ENCODE measurements around the gene HIF3A.

GRCh38 chr19:46319613-46320012 is 22.8 kb downstream of the HIF3A start:
- TF ChIP-seq, protein P1, sequence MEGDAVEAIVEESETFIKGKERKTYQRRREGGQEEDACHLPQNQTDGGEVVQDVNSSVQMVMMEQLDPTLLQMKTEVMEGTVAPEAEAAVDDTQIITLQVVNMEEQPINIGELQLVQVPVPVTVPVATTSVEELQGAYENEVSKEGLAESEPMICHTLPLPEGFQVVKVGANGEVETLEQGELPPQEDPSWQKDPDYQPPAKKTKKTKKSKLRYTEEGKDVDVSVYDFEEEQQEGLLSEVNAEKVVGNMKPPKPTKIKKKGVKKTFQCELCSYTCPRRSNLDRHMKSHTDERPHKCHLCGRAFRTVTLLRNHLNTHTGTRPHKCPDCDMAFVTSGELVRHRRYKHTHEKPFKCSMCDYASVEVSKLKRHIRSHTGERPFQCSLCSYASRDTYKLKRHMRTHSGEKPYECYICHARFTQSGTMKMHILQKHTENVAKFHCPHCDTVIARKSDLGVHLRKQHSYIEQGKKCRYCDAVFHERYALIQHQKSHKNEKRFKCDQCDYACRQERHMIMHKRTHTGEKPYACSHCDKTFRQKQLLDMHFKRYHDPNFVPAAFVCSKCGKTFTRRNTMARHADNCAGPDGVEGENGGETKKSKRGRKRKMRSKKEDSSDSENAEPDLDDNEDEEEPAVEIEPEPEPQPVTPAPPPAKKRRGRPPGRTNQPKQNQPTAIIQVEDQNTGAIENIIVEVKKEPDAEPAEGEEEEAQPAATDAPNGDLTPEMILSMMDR (IDR thresholded peaks at IDR 0.05) = no peak
- TF ChIP-seq POLR2A (IDR thresholded peaks at IDR 0.05) = no peak

Data from heart left ventricle (tissue), 13 donors.